Progenitor cell of endocrine pancreas (in vitro differentiated cells): Measurements from ENCODE around the gene ARID1B. TPM values are rescaled to one million over a fixed set of nuclear protein-coding genes. Genes with fewer than 3 reads are reported as not detected.

Experiments used
- DNase-seq: peaks from one replicate; pipeline ENCODE4 v3.0.0; 2021; ENCODE audit warnings: low spot score; ENCODE audit not compliant: unreplicated experiment
- H3K27ac Mint-ChIP-seq: 2 replicates; pipeline ENCODE4 v1.8.0; 2021; ENCODE audit warnings: mild to moderate bottlenecking, moderate library complexity, mixed read lengths
- H3K27me3 Mint-ChIP-seq: 2 replicates; pipeline ENCODE4 v1.8.0; 2021; ENCODE audit warnings: mixed read lengths
- H3K36me3 Mint-ChIP-seq: 2 replicates; pipeline ENCODE4 v1.8.0; 2022; ENCODE audit warnings: mixed read lengths; ENCODE audit not compliant: insufficient read depth
- H3K4me1 Mint-ChIP-seq: 2 replicates; pipeline ENCODE4 v1.8.0; 2021; ENCODE audit warnings: low read depth, mixed read lengths
- H3K4me3 Mint-ChIP-seq: 2 replicates; pipeline ENCODE4 v1.8.0; 2021; ENCODE audit warnings: low read depth, mild to moderate bottlenecking, moderate library complexity, mixed read lengths
- H3K9me3 Mint-ChIP-seq: 2 replicates; pipeline ENCODE4 v1.8.0; 2021; ENCODE audit warnings: low read depth, mixed read lengths
- total RNA-seq: library from RNA; stranded (reverse); gene quantifications from 2 replicates; pipeline ENCODE4 v1.2.1, GENCODE V29; 2021
- TF ChIP-seq, protein P1 (sequence below): fragments of 200-600 bp; sonication (generic); IDR thresholded peaks from one replicate; pipeline ENCODE4 v1.5.0; 2021; ENCODE audit warnings: antibody characterized with exemption, mild to moderate bottlenecking; ENCODE audit not compliant: unreplicated experiment

The ARID1B gene
- total RNA-seq, 1 donor from 2014 or later, result 152 TPM

GRCh38 chr6:156790711-156791319 is 13.6 kb downstream of the ARID1B start:
- TF ChIP-seq, protein P1, sequence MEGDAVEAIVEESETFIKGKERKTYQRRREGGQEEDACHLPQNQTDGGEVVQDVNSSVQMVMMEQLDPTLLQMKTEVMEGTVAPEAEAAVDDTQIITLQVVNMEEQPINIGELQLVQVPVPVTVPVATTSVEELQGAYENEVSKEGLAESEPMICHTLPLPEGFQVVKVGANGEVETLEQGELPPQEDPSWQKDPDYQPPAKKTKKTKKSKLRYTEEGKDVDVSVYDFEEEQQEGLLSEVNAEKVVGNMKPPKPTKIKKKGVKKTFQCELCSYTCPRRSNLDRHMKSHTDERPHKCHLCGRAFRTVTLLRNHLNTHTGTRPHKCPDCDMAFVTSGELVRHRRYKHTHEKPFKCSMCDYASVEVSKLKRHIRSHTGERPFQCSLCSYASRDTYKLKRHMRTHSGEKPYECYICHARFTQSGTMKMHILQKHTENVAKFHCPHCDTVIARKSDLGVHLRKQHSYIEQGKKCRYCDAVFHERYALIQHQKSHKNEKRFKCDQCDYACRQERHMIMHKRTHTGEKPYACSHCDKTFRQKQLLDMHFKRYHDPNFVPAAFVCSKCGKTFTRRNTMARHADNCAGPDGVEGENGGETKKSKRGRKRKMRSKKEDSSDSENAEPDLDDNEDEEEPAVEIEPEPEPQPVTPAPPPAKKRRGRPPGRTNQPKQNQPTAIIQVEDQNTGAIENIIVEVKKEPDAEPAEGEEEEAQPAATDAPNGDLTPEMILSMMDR, result no peak
- H3K27me3 Mint-ChIP-seq, result no peaks in the 10 kb centered on the region
- H3K9me3 Mint-ChIP-seq, result no peaks in the 10 kb centered on the region
- DNase-seq, result no peak
- H3K36me3 Mint-ChIP-seq, result no peaks in the 10 kb centered on the region
- H3K27ac Mint-ChIP-seq, result no peak overlapping the region
- H3K4me1 Mint-ChIP-seq, result peaks cover 33% of the 10 kb centered on the region
- no peak overlapping the region for H3K4me3 Mint-ChIP-seq

DNA sequence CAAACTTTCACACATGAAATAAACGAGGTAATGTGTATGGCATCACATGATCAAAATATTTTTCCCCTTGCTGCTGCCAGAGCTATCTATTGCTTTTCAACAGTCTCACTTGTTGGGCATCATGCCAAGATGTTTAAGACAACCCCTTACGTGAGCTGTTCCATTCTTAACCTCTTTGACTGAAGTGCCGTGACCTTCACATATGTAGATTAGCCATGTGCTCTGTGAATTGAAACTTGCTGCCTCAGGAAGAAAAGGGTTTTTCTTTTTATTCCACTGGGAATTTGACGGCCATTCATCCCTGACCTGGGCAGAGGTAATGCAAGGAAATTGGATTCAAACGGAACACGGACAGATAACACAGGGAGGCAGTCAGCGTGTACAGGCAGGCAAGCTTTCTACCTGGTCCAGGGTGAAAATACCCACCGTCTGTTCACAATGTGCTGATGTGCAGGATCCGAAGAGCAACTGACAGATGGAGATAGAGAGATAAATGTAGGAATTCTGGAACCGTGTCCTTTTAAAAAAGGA is 14.2 kb downstream of the ARID1B start:
- Mint-ChIP-seq H3K4me3 (no peak overlapping the region), H3K9me3 (no peaks in the 10 kb centered on the region)
- DNase-seq, result no peak

GRCh38 chr6:156793200-156793599 is 16.0 kb downstream of the ARID1B start:
- Mint-ChIP-seq H3K27ac (no peak overlapping the region), H3K36me3 (no peaks in the 10 kb centered on the region), H3K4me3 (no peak overlapping the region), H3K27me3 (no peaks in the 10 kb centered on the region), H3K4me1 (peaks cover 32% of the 10 kb centered on the region), H3K9me3 (no peaks in the 10 kb centered on the region)
- TF ChIP-seq, protein P1, result no peak
- DNase-seq, result no peak

More for the DNA sequence above, 14.2 kb downstream of the ARID1B start:
- TF ChIP-seq, protein P1, result no peak
- no peak overlapping the region for H3K27ac Mint-ChIP-seq
- no peaks in the 10 kb centered on the region for H3K27me3 Mint-ChIP-seq
- H3K4me1 Mint-ChIP-seq, result peaks cover 32% of the 10 kb centered on the region
- no peaks in the 10 kb centered on the region for H3K36me3 Mint-ChIP-seq

- Mint-ChIP-seq H3K27me3 (no peaks in the 10 kb centered on the region), H3K27ac (peak overlapping the region; percentile 39), H3K36me3 (no peaks in the 10 kb centered on the region), H3K4me1 (peaks cover 26% of the 10 kb centered on the region), H3K4me3 (no peak overlapping the region), H3K9me3 (no peaks in the 10 kb centered on the region)
- no peak for DNase-seq
- TF ChIP-seq, protein P1, result no peak
Observed at GRCh38 chr6:156794546-156795354, 17.6 kb downstream of the ARID1B start.

- DNase-seq, result no peak
- no peak overlapping the region for H3K4me3 Mint-ChIP-seq
- no peaks in the 10 kb centered on the region for H3K27me3 Mint-ChIP-seq
- H3K4me1 Mint-ChIP-seq, result peaks cover 24% of the 10 kb centered on the region
- peak overlapping the region; percentile 39 for H3K27ac Mint-ChIP-seq
- H3K9me3 Mint-ChIP-seq, result no peaks in the 10 kb centered on the region
- TF ChIP-seq, protein P1, result no peak
- no peaks in the 10 kb centered on the region for H3K36me3 Mint-ChIP-seq
Observed at GRCh38 chr6:156795825-156796224, 18.6 kb downstream of the ARID1B start.
